ENCODE results near the gene IFI27L1. TPM values are rescaled to one million over a fixed set of nuclear protein-coding genes. Genes with fewer than 3 reads are reported as not detected.

IFI27L1 gene
- total RNA-seq, 1 experiment from 2014 or later = 27.6 TPM

DNA sequence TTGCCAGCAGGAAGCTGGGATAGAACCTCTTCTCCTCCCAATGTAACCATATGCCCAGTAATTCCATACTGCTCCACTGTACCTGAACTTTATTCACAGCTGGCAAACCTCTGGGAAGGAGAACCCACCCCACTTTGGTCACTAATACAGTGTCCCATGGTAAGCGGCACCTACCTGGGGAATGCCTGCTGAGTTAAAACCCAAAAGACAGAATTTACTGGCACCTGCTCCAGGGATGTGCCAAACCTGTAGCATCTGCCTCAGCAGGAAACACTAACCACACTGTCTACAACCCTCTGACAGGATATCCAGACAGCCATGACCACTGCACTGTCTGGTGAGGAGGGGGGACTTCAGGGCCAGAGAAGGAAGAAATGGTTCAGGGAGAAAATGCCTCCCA is 26.7 kb upstream of the IFI27L1 start (continued):
- TF ChIP-seq E2F5 (CRISPR knock-in tag; IDR thresholded peaks at IDR 0.05) (no peak), TEAD1 (CRISPR knock-in tag; IDR thresholded peaks at IDR 0.05) (no peak), GRHL2 (CRISPR knock-in tag; IDR thresholded peaks at IDR 0.05; ENCODE audit: insufficient replicate concordance, severe bottlenecking) (no peak), HMGXB4 (CRISPR knock-in tag; IDR thresholded peaks at IDR 0.05) (no peak), FOXP4 (CRISPR knock-in tag; IDR thresholded peaks at IDR 0.05) (no peak), KAT7 (CRISPR knock-in tag; IDR thresholded peaks at IDR 0.05; ENCODE audit: borderline replicate concordance) (no peak)

DNA sequence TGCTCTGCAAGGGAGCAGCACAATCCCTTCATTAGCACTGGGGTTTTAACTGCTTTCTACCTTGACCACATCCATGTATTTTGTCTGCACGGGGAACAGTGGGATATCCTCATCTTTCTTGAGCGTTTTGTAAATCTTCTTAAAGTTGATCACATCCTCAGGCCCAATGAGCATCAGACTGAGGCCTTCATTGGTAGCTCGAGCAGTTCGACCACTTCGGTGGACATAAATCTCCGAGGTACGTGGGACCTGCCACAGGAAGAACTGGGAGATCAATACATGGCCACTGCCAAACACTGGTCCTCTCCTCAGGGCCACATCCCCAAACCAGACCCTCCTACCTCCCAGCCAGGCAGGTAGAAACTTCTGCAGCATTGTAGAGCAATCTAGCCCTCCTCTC is 26.2 kb upstream of the IFI27L1 start:
- no peak for TF ChIP-seq EMX1 (CRISPR knock-in tag; IDR thresholded peaks at IDR 0.05)
- no peak for TF ChIP-seq JAZF1 (CRISPR knock-in tag; IDR thresholded peaks at IDR 0.05)
- no peak for TF ChIP-seq OVOL2 (CRISPR knock-in tag; IDR thresholded peaks at IDR 0.05; ENCODE audit: borderline replicate concordance)
- TF ChIP-seq CBFB (CRISPR knock-in tag; IDR thresholded peaks at IDR 0.05; ENCODE audit: low read depth) = no peak
- no peak for TF ChIP-seq ZNF219 (CRISPR knock-in tag; IDR thresholded peaks at IDR 0.05; ENCODE audit: borderline replicate concordance)
- no peak for TF ChIP-seq SP1 (CRISPR knock-in tag; conservative IDR thresholded peaks at IDR 0.05)
- no peak for TF ChIP-seq ATF6 (CRISPR knock-in tag; IDR thresholded peaks at IDR 0.05)
- no peak for TF ChIP-seq KAT7 (CRISPR knock-in tag; IDR thresholded peaks at IDR 0.05; ENCODE audit: borderline replicate concordance)
- no peak for TF ChIP-seq CDX4 (CRISPR knock-in tag; IDR thresholded peaks at IDR 0.05; ENCODE audit: borderline replicate concordance)
- TF ChIP-seq NR1H2 (CRISPR knock-in tag; IDR thresholded peaks at IDR 0.05) = no peak
- TF ChIP-seq ZNF416 (CRISPR knock-in tag; IDR thresholded peaks at IDR 0.05) = no peak
- TF ChIP-seq IRF2 (CRISPR knock-in tag; IDR thresholded peaks at IDR 0.05; ENCODE audit: borderline replicate concordance, low read depth) = no peak
- TF ChIP-seq ESRRA (CRISPR knock-in tag; IDR thresholded peaks at IDR 0.05; ENCODE audit: borderline replicate concordance) = no peak
- no peak for TF ChIP-seq TEAD4 (CRISPR knock-in tag; IDR thresholded peaks at IDR 0.05)
- no peak for TF ChIP-seq ZNF121 (CRISPR knock-in tag; IDR thresholded peaks at IDR 0.05)
- TF ChIP-seq, protein P1, sequence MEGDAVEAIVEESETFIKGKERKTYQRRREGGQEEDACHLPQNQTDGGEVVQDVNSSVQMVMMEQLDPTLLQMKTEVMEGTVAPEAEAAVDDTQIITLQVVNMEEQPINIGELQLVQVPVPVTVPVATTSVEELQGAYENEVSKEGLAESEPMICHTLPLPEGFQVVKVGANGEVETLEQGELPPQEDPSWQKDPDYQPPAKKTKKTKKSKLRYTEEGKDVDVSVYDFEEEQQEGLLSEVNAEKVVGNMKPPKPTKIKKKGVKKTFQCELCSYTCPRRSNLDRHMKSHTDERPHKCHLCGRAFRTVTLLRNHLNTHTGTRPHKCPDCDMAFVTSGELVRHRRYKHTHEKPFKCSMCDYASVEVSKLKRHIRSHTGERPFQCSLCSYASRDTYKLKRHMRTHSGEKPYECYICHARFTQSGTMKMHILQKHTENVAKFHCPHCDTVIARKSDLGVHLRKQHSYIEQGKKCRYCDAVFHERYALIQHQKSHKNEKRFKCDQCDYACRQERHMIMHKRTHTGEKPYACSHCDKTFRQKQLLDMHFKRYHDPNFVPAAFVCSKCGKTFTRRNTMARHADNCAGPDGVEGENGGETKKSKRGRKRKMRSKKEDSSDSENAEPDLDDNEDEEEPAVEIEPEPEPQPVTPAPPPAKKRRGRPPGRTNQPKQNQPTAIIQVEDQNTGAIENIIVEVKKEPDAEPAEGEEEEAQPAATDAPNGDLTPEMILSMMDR (IDR thresholded peaks at IDR 0.05) = no peak
- no peak for TF ChIP-seq HMGA2 (CRISPR knock-in tag; IDR thresholded peaks at IDR 0.05)
- Mint-ChIP-seq H3K4me3 (no peak overlapping the region), H3K27ac (no peak overlapping the region), H3K36me3 (peaks cover 90% of the 10 kb centered on the region), H3K9me3 (no peaks in the 10 kb centered on the region), H3K4me1 (peaks cover 11% of the 10 kb centered on the region), H3K27me3 (ENCODE audit: low read depth) (no peaks in the 10 kb centered on the region)
- ChIA-PET POLR2A (no interaction called here), CTCF (interaction anchor here (0.7 kb wide), 1 partner anchor 82 kb away, joined by 3 read pairs; no protein-coding TSS in a partner anchor)
- ATAC-seq = no peak
- no peak for DNase-seq (ENCODE audit: low spot score)

All from WTC11 (cell line).